HepG2 (cell line): ENCODE results near the gene FETUB. TPM values are rescaled to one million over a fixed set of nuclear protein-coding genes. Genes with fewer than 3 reads are reported as not detected.

Experiments used
- ATF6 ChIP-seq: sonication (generic); formaldehyde crosslinking; conservative IDR thresholded peaks from 2 replicates; pipeline ENCODE4 v1.4.0; 2020; ENCODE audit warnings: missing genetic modification reagents
- HMGA1 ChIP-seq: sonication (generic); formaldehyde crosslinking; conservative IDR thresholded peaks from 2 replicates; pipeline ENCODE4 v1.4.0; 2020; ENCODE audit warnings: missing genetic modification reagents
- HOXD1 ChIP-seq: sonication (generic); formaldehyde crosslinking; IDR thresholded peaks from 2 replicates; pipeline ENCODE4 v1.5.0; 2020; ENCODE audit warnings: missing genetic modification reagents
- LCORL ChIP-seq, 2 experiments: fragments of 450-650 bp in 1 of 2; sonication (generic) in 1 of 2; formaldehyde crosslinking in 1 of 2; IDR thresholded peaks; 2 replicates each; pipeline versions ENCODE4 v1.5.0 to v1.6.1; 2017 to 2020; ENCODE audit warnings: antibody characterized with exemption in 1 of 2, missing genetic modification reagents in 1 of 2
- LRRFIP1 ChIP-seq: sonication (generic); formaldehyde crosslinking; conservative IDR thresholded peaks from 2 replicates; pipeline ENCODE4 v1.4.0; 2020; ENCODE audit warnings: missing genetic modification reagents
- MAF1 ChIP-seq: sonication (generic); formaldehyde crosslinking; IDR thresholded peaks from 2 replicates; pipeline ENCODE4 v1.5.0; 2020; ENCODE audit warnings: missing genetic modification reagents, borderline replicate concordance
- MXI1 ChIP-seq: IDR thresholded peaks from 3 replicates; pipeline ENCODE4 v1.6.1; 2012; ENCODE audit warnings: low read depth, low read length, inconsistent platforms, borderline replicate concordance
- MYPOP ChIP-seq: sonication (generic); formaldehyde crosslinking; IDR thresholded peaks from 2 replicates; pipeline ENCODE4 v1.8.1; 2023; ENCODE audit warnings: mild to moderate bottlenecking, moderate library complexity, missing genetic modification reagents
- NFKB2 ChIP-seq: sonication (generic); formaldehyde crosslinking; IDR thresholded peaks from 2 replicates; pipeline ENCODE4 v1.4.0; 2020; ENCODE audit warnings: missing genetic modification reagents, borderline replicate concordance
- NR2C2 ChIP-seq: sonication (generic); formaldehyde crosslinking; IDR thresholded peaks from 2 replicates; pipeline ENCODE4 v1.4.0; 2020; ENCODE audit warnings: missing genetic modification reagents, mild to moderate bottlenecking, moderate library complexity, borderline replicate concordance
- PAXIP1 ChIP-seq: sonication (generic); formaldehyde crosslinking; conservative IDR thresholded peaks from 2 replicates; pipeline ENCODE4 v1.4.0; 2020; ENCODE audit warnings: mild to moderate bottlenecking, missing genetic modification reagents, moderate library complexity
- PITX1 ChIP-seq: sonication (generic); formaldehyde crosslinking; IDR thresholded peaks from 2 replicates; pipeline ENCODE4 v1.5.1; 2020; ENCODE audit warnings: mild to moderate bottlenecking, missing genetic modification reagents
- RCOR2 ChIP-seq: IDR thresholded peaks from 2 replicates; pipeline ENCODE4 v1.6.1; 2016; ENCODE audit warnings: missing biosample characterization, missing genetic modification reagents
- RFXANK ChIP-seq: IDR thresholded peaks from 2 replicates; pipeline ENCODE4 v1.6.1; 2016
- ZBTB14 ChIP-seq: sonication (generic); formaldehyde crosslinking; IDR thresholded peaks from 2 replicates; pipeline ENCODE4 v1.4.0; 2020; ENCODE audit warnings: missing genetic modification reagents
- ZFP36L2 ChIP-seq: sonication (generic); formaldehyde crosslinking; IDR thresholded peaks from 2 replicates; pipeline ENCODE4 v1.4.0; 2020; ENCODE audit warnings: missing genetic modification reagents
- ZFY ChIP-seq: sonication (generic); formaldehyde crosslinking; IDR thresholded peaks from 2 replicates; pipeline ENCODE4 v1.4.0; 2020; ENCODE audit warnings: missing genetic modification reagents
- ZNF121 ChIP-seq: sonication (generic); formaldehyde crosslinking; IDR thresholded peaks from 2 replicates; pipeline ENCODE4 v1.5.0; 2020; ENCODE audit warnings: mild to moderate bottlenecking, missing genetic modification reagents
- ZNF724P ChIP-seq: sonication (generic); formaldehyde crosslinking; IDR thresholded peaks from 2 replicates; pipeline ENCODE4 v1.8.0; 2022; ENCODE audit warnings: missing genetic modification reagents, borderline replicate concordance
- ZNF75D ChIP-seq: sonication (generic); formaldehyde crosslinking; IDR thresholded peaks from 2 replicates; pipeline ENCODE4 v1.8.1; 2023; ENCODE audit warnings: missing genetic modification reagents, mild to moderate bottlenecking, borderline replicate concordance
- polyA plus RNA-seq, 8 experiments: library from polyadenylated mRNA; depleted of rRNA in 3 of 8; stranded (reverse) in 7 of 8; unstranded in 1 of 8; fragments of >200 nt; fragmentation: Illumina TruSeq in 4 of 8; extraction: Trizol in 4 of 8; gene quantifications; 2 replicates each; pipeline versions ENCODE4 v1.2.1 to v1.2.3, GENCODE V29; 2011 to 2016; ENCODE audit warnings: low read depth in 4 of 8, missing spikeins in 1 of 8, mixed read lengths in 1 of 8; ENCODE audit not compliant: insufficient read depth in 1 of 8
- total RNA-seq, 5 experiments: library from RNA; depleted of rRNA; stranded (reverse); fragments of >200 nt; fragmentation: Illumina TruSeq; extraction: Trizol; gene quantifications; 2 replicates each; pipeline ENCODE4 v1.2.3, GENCODE V29; 2016; ENCODE audit warnings: low read depth in 1 of 5

FETUB gene
- total and polyA plus RNA-seq, 2 of the 13 experiments (the other 11 are each of a cell fraction or from before 2014, with no cell fraction given), result 2.1 to 4.4 TPM

- TF ChIP-seq ATF6 (CRISPR knock-in tag), result no peak
- TF ChIP-seq ZNF75D, result no peak
- no peak for TF ChIP-seq ZNF724P (CRISPR knock-in tag)
- TF ChIP-seq MXI1, result peak; percentile 10; the same call in 1 of the 3 replicates
- no peak for TF ChIP-seq MAF1 (CRISPR knock-in tag)
- no peak for TF ChIP-seq LCORL (IDR thresholded peaks at IDR 0.05)
- TF ChIP-seq LCORL (CRISPR knock-in tag; IDR thresholded peaks at IDR 0.05), result no peak
- 0 out of 2 replicates have a peak, but pooled peaks have one; percentile 33 for TF ChIP-seq PITX1 (CRISPR knock-in tag)
- TF ChIP-seq ZFY (CRISPR knock-in tag), result peak; percentile 40; the same call in 1 of the 2 replicates
- no peak for TF ChIP-seq LRRFIP1 (CRISPR knock-in tag)
- no peak; the same call in 1 of the 2 replicates for TF ChIP-seq NFKB2 (CRISPR knock-in tag)
- TF ChIP-seq ZNF121, result peak; percentile 9; the same call in 1 of the 2 replicates
- no peak for TF ChIP-seq PAXIP1 (CRISPR knock-in tag)
- no peak for TF ChIP-seq HMGA1 (CRISPR knock-in tag)
- no peak for TF ChIP-seq MYPOP (CRISPR knock-in tag)
- TF ChIP-seq ZFP36L2 (CRISPR knock-in tag), result no peak
- TF ChIP-seq HOXD1 (CRISPR knock-in tag), result no peak
- no peak for TF ChIP-seq ZBTB14 (CRISPR knock-in tag)
- TF ChIP-seq RFXANK (CRISPR knock-in tag), result no peak
- no peak; the same call in 1 of the 2 replicates for TF ChIP-seq NR2C2 (CRISPR knock-in tag)
- TF ChIP-seq RCOR2 (CRISPR knock-in tag), result no peak
Observed at GRCh38 chr3:186594591-186595113, 45.5 kb upstream of the FETUB start (continued).
